Activated T-helper 1 cell treated with anti-CD3 and anti-CD28 coated beads, Interleukin-12 subunit alpha, Interleukin-12 subunit beta, Interleukin-2, Interleukin-4 antibody, amounts not matched to agents 30 ng/mL and 10 ng/mL and 1 ng/mL, durations not matched to agents 14 hours and 24 hours and 36 hours (primary cell): ENCODE measurements around the gene CPNE4. TPM values are rescaled to one million over a fixed set of nuclear protein-coding genes. Genes with fewer than 3 reads are reported as not detected.

Experiments used
- DNase-seq: peaks from one replicate; pipeline ENCODE4 v3.0.0; 2021; ENCODE audit warnings: low spot score
- H3K27ac Mint-ChIP-seq: one replicate; pipeline ENCODE4 v1.8.0; 2021; ENCODE audit warnings: mild to moderate bottlenecking, mixed read lengths
- H3K27me3 Mint-ChIP-seq: one replicate; pipeline ENCODE4 v1.8.0; 2022; ENCODE audit warnings: mild to moderate bottlenecking, moderate library complexity, mixed read lengths; ENCODE audit not compliant: insufficient read depth
- H3K36me3 Mint-ChIP-seq: one replicate; pipeline ENCODE4 v1.8.0; 2021; ENCODE audit warnings: low read depth, mixed read lengths
- H3K4me1 Mint-ChIP-seq: one replicate; pipeline ENCODE4 v1.8.0; 2021; ENCODE audit warnings: low read depth, mixed read lengths
- H3K4me3 Mint-ChIP-seq: one replicate; pipeline ENCODE4 v1.8.0; 2021; ENCODE audit warnings: mild to moderate bottlenecking, moderate library complexity, mixed read lengths
- H3K9me3 Mint-ChIP-seq: one replicate; pipeline ENCODE4 v1.8.0; 2021; ENCODE audit warnings: mixed read lengths
- intact Hi-C: fragments of 100-400 bp; cut with micrococcal nuclease; formaldehyde crosslinking; loops from one replicate; pipeline ENCODE4 v1.15.1; 2024
- total RNA-seq: library from RNA; stranded (reverse); gene quantifications from 2 replicates; pipeline ENCODE4 v1.2.3, GENCODE V29; 2022

The CPNE4 gene
- total RNA-seq, 1 donor from 2014 or later = not detected

DNA sequence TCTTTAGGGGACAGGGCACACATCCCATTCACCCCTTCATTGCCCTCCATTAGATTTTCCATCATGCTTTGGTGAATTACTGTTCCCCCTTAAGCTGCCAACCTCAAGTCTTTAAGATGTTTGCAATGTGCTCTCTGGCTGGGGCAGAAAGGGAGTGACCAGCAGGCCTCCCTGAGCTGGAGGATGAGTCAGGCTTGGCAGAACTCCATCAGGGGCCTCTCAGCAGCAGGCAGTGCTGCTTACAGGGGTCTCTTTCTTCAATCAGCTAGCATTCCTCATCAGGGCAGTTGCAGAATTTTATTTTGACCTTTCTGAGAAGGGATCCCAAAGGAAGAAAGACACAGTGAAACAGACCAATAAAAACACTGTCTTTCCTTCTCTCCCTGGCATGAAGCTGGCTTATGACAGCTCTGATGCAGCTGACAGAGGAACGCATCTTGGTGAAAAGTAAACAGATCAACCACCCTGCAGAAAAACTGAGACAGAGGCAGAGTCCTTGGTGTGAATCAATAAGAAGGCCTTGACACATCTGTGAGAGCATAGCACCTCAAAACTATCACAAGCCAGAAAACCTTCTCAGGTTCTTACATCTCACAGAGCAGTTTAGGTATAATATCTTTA is 443.3 kb downstream of the CPNE4 start:
- Mint-ChIP-seq H3K4me1 (no peaks in the 10 kb centered on the region), H3K27ac (no peak overlapping the region), H3K4me3 (no peak overlapping the region), H3K27me3 (no peaks in the 10 kb centered on the region), H3K36me3 (no peaks in the 10 kb centered on the region), H3K9me3 (no peaks in the 10 kb centered on the region)
- DNase-seq = no peak
- intact Hi-C loops = no loop called here

DNA sequence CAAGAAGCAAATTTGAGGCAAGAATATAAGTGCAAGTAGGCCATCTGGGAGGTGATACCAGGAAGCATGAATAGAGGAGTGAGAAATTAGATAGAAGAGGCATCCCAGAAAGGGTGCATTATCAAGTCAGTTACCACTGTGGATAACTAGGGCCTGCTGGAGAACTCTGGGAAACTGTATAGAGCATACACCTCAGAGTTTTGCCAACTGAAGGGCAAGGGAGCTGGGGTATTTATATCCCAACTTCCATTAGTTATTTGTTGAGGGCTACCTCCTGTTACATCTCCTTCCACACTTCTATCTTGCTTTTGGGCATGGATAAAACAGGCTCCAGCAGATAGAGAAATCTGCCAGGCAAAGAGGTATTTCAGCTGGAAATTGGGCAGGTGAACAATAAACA is 448.5 kb downstream of the CPNE4 start:
- H3K27me3 Mint-ChIP-seq = no peaks in the 10 kb centered on the region
- intact Hi-C loops = no loop called here
- no peaks in the 10 kb centered on the region for H3K4me1 Mint-ChIP-seq

DNA sequence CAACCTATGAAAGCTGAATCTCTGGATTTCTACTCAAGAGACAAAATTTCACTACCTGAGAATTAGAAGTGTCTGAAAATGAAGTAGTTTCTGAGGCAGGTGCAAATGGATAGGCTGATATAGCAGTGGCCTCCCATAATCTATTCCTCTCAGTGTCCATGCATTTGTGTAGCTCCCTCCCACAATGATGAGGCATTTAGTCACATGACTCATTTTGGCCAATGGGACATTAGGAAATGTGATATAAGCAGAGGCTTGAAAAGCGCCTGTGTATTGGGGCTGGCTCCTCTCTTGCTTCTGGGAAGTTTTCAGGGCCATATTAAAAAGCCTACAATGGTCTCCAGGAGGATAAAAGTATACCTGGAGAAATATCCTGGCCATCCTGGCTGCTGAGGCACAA is 452.4 kb downstream of the CPNE4 start:
- H3K27me3 Mint-ChIP-seq = no peaks in the 10 kb centered on the region
- H3K36me3 Mint-ChIP-seq = no peaks in the 10 kb centered on the region
- intact Hi-C loops = no loop called here
- no peak overlapping the region for H3K27ac Mint-ChIP-seq
- no peak overlapping the region for H3K4me3 Mint-ChIP-seq
- no peak for DNase-seq
- no peaks in the 10 kb centered on the region for H3K9me3 Mint-ChIP-seq
- H3K4me1 Mint-ChIP-seq = no peaks in the 10 kb centered on the region

More for the DNA sequence above, 448.5 kb downstream of the CPNE4 start:
- no peak for DNase-seq
- H3K27ac Mint-ChIP-seq = no peak overlapping the region
- H3K4me3 Mint-ChIP-seq = no peak overlapping the region
- no peaks in the 10 kb centered on the region for H3K36me3 Mint-ChIP-seq
- H3K9me3 Mint-ChIP-seq = no peaks in the 10 kb centered on the region

DNA sequence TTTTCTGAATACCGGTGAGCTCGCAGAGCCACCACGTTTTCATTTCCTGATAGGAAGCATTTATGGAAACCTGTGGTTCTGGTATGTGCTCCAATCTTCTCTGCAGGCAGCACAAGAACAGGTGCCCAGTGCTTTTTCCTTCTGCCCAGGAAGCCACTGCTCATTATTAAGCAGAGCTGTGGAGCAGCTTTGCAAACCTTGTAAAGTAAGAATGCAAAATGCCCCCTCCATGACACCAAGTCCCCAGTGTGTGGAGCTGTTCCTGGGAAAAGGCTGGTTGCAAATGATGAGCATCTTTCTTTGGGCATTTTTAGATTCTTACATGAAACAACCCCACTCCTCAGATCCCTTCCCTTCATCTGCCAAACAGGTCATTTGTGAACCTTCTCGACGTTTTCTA is 466.4 kb downstream of the CPNE4 start:
- Mint-ChIP-seq H3K4me3 (no peak overlapping the region), H3K36me3 (no peaks in the 10 kb centered on the region), H3K4me1 (no peaks in the 10 kb centered on the region), H3K9me3 (no peaks in the 10 kb centered on the region), H3K27me3 (peaks cover 12% of the 10 kb centered on the region), H3K27ac (no peak overlapping the region)
- DNase-seq = no peak
- intact Hi-C loops = no loop called here

DNA sequence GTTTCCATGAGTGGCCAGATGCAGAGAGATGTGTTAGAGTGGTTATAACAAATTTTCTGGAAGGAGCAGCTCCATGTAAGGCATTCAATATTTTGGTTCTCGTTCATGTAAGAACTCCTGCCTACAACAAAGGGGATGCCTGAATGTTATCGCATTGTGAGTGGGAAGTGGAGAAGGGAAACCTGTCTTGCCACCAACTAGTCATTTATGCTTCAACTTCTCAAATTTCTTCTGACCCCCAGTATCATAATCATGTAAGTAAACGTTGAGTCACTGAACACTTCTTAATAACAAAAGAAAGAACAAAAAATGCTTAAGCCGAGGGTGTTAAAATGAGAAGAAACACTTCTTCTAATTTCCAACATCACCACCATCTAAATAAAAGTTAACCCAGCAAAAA is 470.0 kb downstream of the CPNE4 start:
- no peak overlapping the region for H3K27ac Mint-ChIP-seq
- H3K4me1 Mint-ChIP-seq = no peaks in the 10 kb centered on the region
- no peak overlapping the region for H3K4me3 Mint-ChIP-seq
- H3K36me3 Mint-ChIP-seq = no peaks in the 10 kb centered on the region
- no peak for DNase-seq
- intact Hi-C loops = loop anchor here (5.0 kb wide), 1 partner anchor 147 kb away; no protein-coding TSS in a partner anchor
- no peaks in the 10 kb centered on the region for H3K9me3 Mint-ChIP-seq
- peaks cover 23% of the 10 kb centered on the region for H3K27me3 Mint-ChIP-seq

DNA sequence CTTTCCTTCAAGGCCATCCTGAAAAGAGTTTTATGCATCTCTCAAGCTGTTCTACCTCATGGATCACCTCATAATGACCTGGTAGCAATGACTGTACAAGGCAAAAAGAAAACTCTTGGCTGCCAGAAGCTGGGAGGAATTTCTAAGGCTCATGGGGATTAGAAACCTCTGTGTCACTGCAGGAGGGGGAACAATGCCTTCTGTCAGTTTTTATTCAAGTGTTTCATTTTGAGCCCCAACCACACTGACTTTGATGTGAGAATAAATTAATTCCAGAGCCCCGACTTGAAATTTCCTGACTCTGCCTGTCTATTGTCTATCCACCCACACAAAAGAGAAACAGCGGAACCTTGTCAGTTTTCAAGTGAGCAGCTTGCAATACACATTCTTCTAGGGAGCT is 473.3 kb downstream of the CPNE4 start:
- Mint-ChIP-seq H3K9me3 (no peaks in the 10 kb centered on the region), H3K4me1 (no peaks in the 10 kb centered on the region)

DNA sequence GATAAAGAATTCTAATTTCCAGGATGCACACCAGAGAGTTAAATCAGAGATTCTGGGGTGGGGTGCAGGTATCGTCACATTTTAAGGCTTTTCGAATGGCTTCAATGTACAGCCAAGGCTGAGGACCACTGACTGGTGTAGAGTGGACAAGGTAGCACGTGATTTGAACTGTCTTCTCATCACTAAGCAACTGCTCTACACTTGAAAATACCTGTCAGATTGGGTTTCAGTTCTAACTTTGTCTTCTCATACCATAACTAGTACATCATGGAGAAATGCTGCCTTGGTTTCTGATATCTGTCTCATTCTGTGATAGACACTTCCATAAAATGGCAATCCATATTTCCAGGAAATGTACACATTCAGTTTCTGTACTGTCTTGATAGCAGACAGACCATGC is 474.0 kb downstream of the CPNE4 start:
- no peak for DNase-seq
- Mint-ChIP-seq H3K9me3 (no peaks in the 10 kb centered on the region), H3K27me3 (peaks cover 32% of the 10 kb centered on the region), H3K4me3 (no peak overlapping the region), H3K36me3 (peaks cover under 1% of the 10 kb centered on the region), H3K4me1 (no peaks in the 10 kb centered on the region), H3K27ac (no peak overlapping the region)
- intact Hi-C loops = loop anchor here (5.0 kb wide), 1 partner anchor 152 kb away; no protein-coding TSS in a partner anchor

More for the DNA sequence above, 473.3 kb downstream of the CPNE4 start:
- no peak for DNase-seq
- intact Hi-C loops = loop anchor here (5.0 kb wide), 1 partner anchor 151 kb away; no protein-coding TSS in a partner anchor
- H3K27me3 Mint-ChIP-seq = peaks cover 31% of the 10 kb centered on the region
- H3K4me3 Mint-ChIP-seq = no peak overlapping the region
- H3K36me3 Mint-ChIP-seq = no peaks in the 10 kb centered on the region
- H3K27ac Mint-ChIP-seq = no peak overlapping the region

DNA sequence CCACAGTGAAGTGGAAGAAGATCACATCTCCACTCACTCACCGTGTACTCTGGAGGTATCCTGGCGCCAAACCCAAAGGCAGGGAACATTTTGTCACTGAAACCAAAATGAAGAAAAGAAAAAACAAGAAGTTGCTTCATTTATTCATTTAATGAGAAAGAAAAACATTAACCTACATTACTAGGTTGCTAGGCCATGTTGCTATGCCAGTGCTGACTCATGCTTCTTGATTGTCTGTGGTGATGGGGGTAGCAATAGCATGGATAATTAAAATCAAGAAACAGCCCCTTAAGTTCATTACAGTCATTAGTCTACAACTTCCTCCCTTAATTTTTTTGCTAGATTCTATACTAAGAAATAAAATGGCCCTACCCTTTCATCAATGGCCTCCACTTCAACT is 479.4 kb downstream of the CPNE4 start:
- H3K27ac Mint-ChIP-seq = no peak overlapping the region
- H3K27me3 Mint-ChIP-seq = peaks cover 18% of the 10 kb centered on the region
- H3K4me3 Mint-ChIP-seq = no peak overlapping the region
- no peak for DNase-seq
- peaks cover 13% of the 10 kb centered on the region for H3K4me1 Mint-ChIP-seq
- H3K9me3 Mint-ChIP-seq = no peaks in the 10 kb centered on the region
- intact Hi-C loops = no loop called here
- H3K36me3 Mint-ChIP-seq = peaks cover 2% of the 10 kb centered on the region

DNA sequence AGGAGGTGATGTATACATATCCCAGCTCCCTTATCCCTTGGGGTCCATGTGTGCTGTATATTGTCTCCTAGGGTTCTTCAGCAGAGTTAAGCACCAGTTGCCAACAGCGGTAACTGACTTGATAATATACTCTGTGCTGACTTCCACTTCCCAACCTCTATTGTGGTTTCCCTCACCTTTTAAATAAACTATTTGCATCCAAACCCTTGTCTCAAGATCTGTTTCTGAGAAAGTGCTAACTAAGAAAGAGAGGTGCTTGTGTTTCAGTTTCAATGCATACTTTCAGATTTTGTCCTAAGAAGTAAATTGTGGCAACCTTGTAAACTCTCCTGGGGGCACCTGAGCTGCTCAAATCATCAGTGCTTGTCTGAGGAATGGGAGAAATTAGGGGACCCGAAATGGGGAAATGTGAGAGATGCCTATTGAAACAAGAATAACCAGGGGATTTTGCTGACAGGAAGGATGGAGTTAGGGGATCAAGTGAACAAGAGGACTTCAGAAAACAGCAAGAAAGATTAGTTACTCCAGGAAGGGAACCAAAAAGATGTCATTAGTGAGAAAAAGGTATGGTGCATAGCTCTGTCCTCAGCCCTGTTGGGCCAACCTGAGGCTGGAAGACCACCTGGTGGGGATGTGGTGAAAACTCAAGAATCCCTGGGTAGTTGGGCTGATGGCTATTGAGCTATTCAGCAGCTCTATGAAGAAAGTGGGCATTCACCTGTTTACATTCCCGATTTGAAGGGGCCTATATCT is 481.1 kb downstream of the CPNE4 start:
- H3K27me3 Mint-ChIP-seq = peaks cover 14% of the 10 kb centered on the region
- intact Hi-C loops = no loop called here
- H3K4me1 Mint-ChIP-seq = peaks cover 13% of the 10 kb centered on the region
- peaks cover 2% of the 10 kb centered on the region for H3K36me3 Mint-ChIP-seq
- no peak for DNase-seq
- no peak overlapping the region for H3K27ac Mint-ChIP-seq
- H3K4me3 Mint-ChIP-seq = no peak overlapping the region
- H3K9me3 Mint-ChIP-seq = no peaks in the 10 kb centered on the region

DNA sequence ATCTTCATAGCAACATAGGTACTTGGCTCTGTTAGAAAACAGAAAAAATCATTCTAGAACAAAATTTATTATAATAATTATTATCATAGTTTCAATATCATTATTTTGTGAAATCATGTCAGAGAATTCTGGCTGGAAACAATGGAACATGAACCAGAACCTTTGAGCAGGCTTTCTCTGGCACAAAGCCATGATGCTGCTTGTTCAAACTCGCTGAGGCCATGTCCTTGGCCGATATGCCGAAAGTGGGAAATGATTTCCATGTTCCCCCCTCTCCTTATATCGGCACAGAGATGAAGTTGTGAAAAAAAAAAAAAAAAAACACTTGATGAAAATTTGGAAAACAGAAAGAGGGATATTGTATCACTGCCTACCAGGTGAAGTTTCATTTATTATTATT is 483.1 kb downstream of the CPNE4 start:
- no peak for DNase-seq
- peaks cover 2% of the 10 kb centered on the region for H3K36me3 Mint-ChIP-seq
- no peak overlapping the region for H3K4me3 Mint-ChIP-seq
- H3K27me3 Mint-ChIP-seq = peaks cover 13% of the 10 kb centered on the region
- H3K9me3 Mint-ChIP-seq = no peaks in the 10 kb centered on the region
- no peak overlapping the region for H3K27ac Mint-ChIP-seq
- intact Hi-C loops = no loop called here
- H3K4me1 Mint-ChIP-seq = peaks cover 13% of the 10 kb centered on the region

DNA sequence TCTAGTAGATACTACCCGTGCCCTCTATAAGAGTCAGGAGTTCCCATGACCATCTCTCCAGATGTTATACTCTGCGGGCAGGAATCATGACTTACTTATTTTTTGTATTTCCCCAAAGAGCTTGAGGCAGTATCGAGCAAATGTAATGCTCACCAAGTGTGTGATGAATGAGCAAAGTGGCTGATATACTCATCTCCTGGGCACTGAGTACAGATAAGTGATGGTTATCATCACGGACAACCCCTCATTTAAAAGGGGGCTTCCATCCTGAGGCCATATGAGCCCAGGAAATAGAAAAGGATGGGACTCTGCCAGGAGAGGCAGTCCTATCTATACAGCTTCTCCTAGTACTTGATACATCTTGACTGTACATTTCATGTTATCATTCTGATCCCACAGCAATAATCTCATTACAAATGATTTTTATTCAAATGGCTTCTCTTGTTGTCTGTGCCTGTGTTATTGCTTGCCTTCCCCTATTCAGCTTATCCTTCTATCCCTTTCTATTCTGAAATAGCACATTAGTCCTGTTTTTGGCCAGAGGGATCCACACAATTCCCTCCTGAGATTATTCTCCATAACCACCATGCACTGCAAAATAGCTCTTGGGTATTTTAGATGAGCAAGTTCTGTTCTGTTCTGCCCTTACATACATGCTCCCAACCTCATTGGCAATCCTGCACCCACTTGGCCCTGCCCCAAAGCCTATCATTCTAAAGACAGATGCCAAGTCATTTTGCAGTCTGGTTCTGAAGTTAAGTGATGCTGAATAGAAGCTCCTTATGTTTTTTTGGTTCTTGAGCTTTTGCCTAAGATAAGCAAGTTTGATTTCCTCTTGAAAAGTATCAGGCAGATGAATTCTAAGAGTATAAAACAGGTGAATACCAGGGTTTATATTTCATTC is 484.0 kb downstream of the CPNE4 start:
- Mint-ChIP-seq H3K4me3 (no peak overlapping the region), H3K27me3 (peaks cover 15% of the 10 kb centered on the region)
- intact Hi-C loops = no loop called here

DNA sequence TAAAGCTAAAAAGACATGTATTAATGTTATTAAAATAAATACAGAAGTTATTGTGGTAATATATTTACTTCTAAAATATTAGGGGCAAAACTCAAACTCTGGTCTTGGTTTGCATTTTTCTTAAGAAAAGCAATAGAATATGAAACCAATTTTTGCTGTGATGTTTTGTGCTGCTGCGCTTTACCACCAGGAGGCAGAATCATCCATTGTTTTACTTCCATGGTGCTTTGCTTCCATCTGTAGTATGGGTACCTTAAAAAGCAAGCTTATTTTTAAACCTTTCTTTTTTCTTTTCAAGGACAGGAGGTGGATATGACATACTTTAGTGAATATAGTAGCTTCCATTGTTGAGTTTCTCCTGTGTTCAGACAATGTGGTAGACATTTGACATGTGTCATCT is 485.5 kb downstream of the CPNE4 start:
- no peaks in the 10 kb centered on the region for H3K9me3 Mint-ChIP-seq

More for the DNA sequence above, 484.0 kb downstream of the CPNE4 start:
- no peaks in the 10 kb centered on the region for H3K9me3 Mint-ChIP-seq
- H3K27ac Mint-ChIP-seq = no peak overlapping the region
- peaks cover 2% of the 10 kb centered on the region for H3K36me3 Mint-ChIP-seq
- DNase-seq = no peak
- peaks cover 13% of the 10 kb centered on the region for H3K4me1 Mint-ChIP-seq

DNA sequence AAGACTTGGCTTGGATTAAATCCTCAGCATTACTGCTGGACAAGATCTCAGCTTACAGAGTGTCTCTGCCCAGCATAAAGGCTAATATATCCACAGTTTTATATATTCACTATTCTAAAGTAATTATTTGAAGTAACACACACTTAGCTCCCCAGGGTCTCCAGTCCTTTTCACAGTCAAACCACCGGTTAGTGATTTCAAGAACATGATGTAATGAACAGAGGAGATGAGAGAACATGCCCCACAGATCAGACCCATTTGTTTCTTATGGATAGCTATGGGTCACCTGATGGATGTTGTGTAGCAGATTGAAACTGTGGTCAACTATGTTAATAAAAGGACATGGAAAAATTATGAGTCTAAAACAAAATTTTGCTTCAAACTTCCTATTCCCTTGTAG is 487.2 kb downstream of the CPNE4 start:
- intact Hi-C loops = no loop called here
- no peaks in the 10 kb centered on the region for H3K9me3 Mint-ChIP-seq
- DNase-seq = no peak
- H3K4me1 Mint-ChIP-seq = no peaks in the 10 kb centered on the region
- H3K27ac Mint-ChIP-seq = no peak overlapping the region
- peaks cover 18% of the 10 kb centered on the region for H3K27me3 Mint-ChIP-seq
- no peak overlapping the region for H3K4me3 Mint-ChIP-seq
- H3K36me3 Mint-ChIP-seq = no peaks in the 10 kb centered on the region

More for the DNA sequence above, 485.5 kb downstream of the CPNE4 start:
- no peak for DNase-seq
- Mint-ChIP-seq H3K27ac (no peak overlapping the region), H3K4me3 (no peak overlapping the region), H3K4me1 (peaks cover 13% of the 10 kb centered on the region), H3K27me3 (peaks cover 17% of the 10 kb centered on the region), H3K36me3 (no peaks in the 10 kb centered on the region)
- intact Hi-C loops = loop anchor here (1.0 kb wide), 1 partner anchor 480 kb away; no protein-coding TSS in a partner anchor
